Colonic mucosa (tissue), 4 donors: ENCODE results near the gene BSG. TPM values are rescaled to one million over a fixed set of nuclear protein-coding genes. Genes with fewer than 3 reads are reported as not detected.

ENCODE experiments used
- DNase-seq: peaks from one replicate; pipeline ENCODE4 v3.0.0-alpha.2; 2020
- H3K27ac ChIP-seq: fragments of 200-600 bp; one replicate; pipeline ENCODE4 v1.8.0; 2021
- H3K27me3 ChIP-seq: fragments of 200-600 bp; one replicate; pipeline ENCODE4 v1.8.0; 2021
- H3K36me3 ChIP-seq: fragments of 200-600 bp; one replicate; pipeline ENCODE4 v1.8.0; 2021
- H3K4me1 ChIP-seq: fragments of 200-600 bp; one replicate; pipeline ENCODE4 v1.8.0; 2021; ENCODE audit warnings: mild to moderate bottlenecking
- H3K4me3 ChIP-seq: fragments of 200-600 bp; one replicate; pipeline ENCODE4 v1.8.0; 2021
- H3K9ac ChIP-seq, 2 donors: one replicate each; pipeline ENCODE4 v1.7.0; 2013; ENCODE audit warnings: control low read depth in 2 of 2, low read depth in 2 of 2, low read length in 2 of 2
- H3K9me3 ChIP-seq: fragments of 200-600 bp; one replicate; pipeline ENCODE4 v1.8.0; 2021
- intact Hi-C: fragments of 100-400 bp; cut with DNase I; formaldehyde crosslinking; loops from one replicate; pipeline ENCODE4 v1.14.1; 2022
- total RNA-seq, 2 donors: library from RNA; stranded (reverse); fragmentation: NEBNext Ultra II Directional in 1 of 2; extraction: Animal tissue kit (Norgen Biotek cat#: 25700) in 1 of 2; gene quantifications; one replicate each; pipeline ENCODE4 v1.2.1, GENCODE V29; 2021
- TF ChIP-seq, protein P1 (sequence below): fragments of 200-600 bp; IDR thresholded peaks from one replicate; pipeline ENCODE4 v1.8.0; 2022; ENCODE audit warnings: antibody characterized with exemption, mild to moderate bottlenecking
- donor health status: healthy.
- donor health status: DM: no; HTN: no; CAD: no.
- donor health status: DM: no; HTN: no; CAD: no.

The BSG gene
- total RNA-seq, 2 donors from 2014 or later: 920 to 1,084 TPM

- intact Hi-C loops: no loop called here
- Histone ChIP-seq H3K9ac (peak overlapping the region; percentile 76 to 88), H3K4me1 (peaks cover 13% of the 10 kb centered on the region), H3K36me3 (no peaks in the 10 kb centered on the region), H3K27ac (peak overlapping the region; percentile 96), H3K9me3 (no peaks in the 10 kb centered on the region), H3K27me3 (no peaks in the 10 kb centered on the region), H3K4me3 (peak overlapping the region; percentile 92)
- TF ChIP-seq, protein P1, sequence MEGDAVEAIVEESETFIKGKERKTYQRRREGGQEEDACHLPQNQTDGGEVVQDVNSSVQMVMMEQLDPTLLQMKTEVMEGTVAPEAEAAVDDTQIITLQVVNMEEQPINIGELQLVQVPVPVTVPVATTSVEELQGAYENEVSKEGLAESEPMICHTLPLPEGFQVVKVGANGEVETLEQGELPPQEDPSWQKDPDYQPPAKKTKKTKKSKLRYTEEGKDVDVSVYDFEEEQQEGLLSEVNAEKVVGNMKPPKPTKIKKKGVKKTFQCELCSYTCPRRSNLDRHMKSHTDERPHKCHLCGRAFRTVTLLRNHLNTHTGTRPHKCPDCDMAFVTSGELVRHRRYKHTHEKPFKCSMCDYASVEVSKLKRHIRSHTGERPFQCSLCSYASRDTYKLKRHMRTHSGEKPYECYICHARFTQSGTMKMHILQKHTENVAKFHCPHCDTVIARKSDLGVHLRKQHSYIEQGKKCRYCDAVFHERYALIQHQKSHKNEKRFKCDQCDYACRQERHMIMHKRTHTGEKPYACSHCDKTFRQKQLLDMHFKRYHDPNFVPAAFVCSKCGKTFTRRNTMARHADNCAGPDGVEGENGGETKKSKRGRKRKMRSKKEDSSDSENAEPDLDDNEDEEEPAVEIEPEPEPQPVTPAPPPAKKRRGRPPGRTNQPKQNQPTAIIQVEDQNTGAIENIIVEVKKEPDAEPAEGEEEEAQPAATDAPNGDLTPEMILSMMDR: no peak
- DNase-seq: no peak
Observed at GRCh38 chr19:530134-531008, 42.0 kb upstream of the BSG start.

GRCh38 chr19:531009-531752, 41.2 kb upstream of the BSG start:
- TF ChIP-seq, protein P1: no peak

DNA sequence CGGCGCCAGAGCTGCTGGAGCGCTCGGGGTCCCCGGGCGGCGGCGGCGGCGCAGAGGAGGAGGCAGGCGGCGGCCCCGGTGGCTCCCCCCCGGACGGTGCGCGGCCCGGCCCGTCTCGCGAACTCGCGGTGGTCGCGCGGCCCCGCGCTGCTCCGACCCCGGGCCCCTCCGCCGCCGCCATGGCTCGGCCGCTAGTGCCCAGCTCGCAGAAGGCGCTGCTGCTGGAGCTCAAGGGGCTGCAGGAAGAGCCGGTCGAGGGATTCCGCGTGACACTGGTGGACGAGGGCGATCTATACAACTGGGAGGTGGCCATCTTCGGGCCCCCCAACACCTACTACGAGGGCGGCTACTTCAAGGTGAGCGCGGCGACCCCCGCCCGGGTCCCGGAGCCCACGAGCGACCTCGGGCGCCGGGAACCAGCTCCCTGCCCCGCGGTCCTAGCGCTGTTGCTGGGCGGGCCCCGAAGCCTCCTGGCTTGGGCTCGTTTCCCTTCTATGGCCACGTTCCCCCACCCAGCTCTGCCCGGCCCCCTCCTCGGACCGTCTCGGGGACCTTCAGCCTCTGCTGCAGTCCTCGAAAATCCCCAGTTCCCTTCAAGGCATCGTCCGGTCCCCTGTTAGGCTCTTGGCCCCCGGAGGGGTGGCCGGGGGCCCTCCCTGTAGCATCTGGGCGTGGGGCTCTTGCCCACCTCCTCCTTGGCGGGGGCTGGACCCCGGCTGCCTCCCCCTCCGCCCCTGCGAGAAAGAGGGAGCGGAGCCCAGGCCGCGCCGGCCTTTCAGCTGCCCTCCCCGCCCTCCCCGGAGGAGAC, 40.4 kb upstream of the BSG start, which contains the start of gene CDC34:
CDC34 (plus strand) TSS at position 8 of the 808 bp plus-strand sequence; CDS start at position 180, 172 bp downstream.
- Histone ChIP-seq H3K9me3 (no peaks in the 10 kb centered on the region), H3K9ac (peak within 1 kb of the TSS; percentile 96 to 97), H3K36me3 (no peaks in the 10 kb centered on the region), H3K27ac (peak within 1 kb of the TSS; percentile 96), H3K4me3 (peak within 1 kb of the TSS; percentile 96), H3K27me3 (no peaks in the 10 kb centered on the region), H3K4me1 (peaks cover 13% of the 10 kb centered on the region)
- TF ChIP-seq, protein P1: no peak
- intact Hi-C loops: no loop called here
- DNase-seq: no peak

More at GRCh38 chr19:531009-531752, 41.2 kb upstream of the BSG start:
- peaks cover 13% of the 10 kb centered on the region for H3K4me1 ChIP-seq
- intact Hi-C loops: no loop called here
- no peaks in the 10 kb centered on the region for H3K36me3 ChIP-seq
- no peaks in the 10 kb centered on the region for H3K9me3 ChIP-seq
- H3K9ac ChIP-seq: peak overlapping the region; percentile 76 to 96
- H3K27me3 ChIP-seq: no peaks in the 10 kb centered on the region
- H3K4me3 ChIP-seq: peak overlapping the region; percentile 92
- peak overlapping the region; percentile 96 for H3K27ac ChIP-seq
- peak; percentile 78 for DNase-seq

- peak; percentile 73 for DNase-seq
- TF ChIP-seq, protein P1: peak; percentile 35
- H3K27me3 ChIP-seq: no peaks in the 10 kb centered on the region
- peaks cover 13% of the 10 kb centered on the region for H3K4me1 ChIP-seq
- intact Hi-C loops: no loop called here
- H3K36me3 ChIP-seq: no peaks in the 10 kb centered on the region
- H3K27ac ChIP-seq: peak overlapping the region; percentile 70
- peak overlapping the region; percentile 96 to 97 for H3K9ac ChIP-seq
- peak overlapping the region; percentile 96 for H3K4me3 ChIP-seq
- H3K9me3 ChIP-seq: no peaks in the 10 kb centered on the region
Observed at GRCh38 chr19:532561-533363, 39.6 kb upstream of the BSG start.
